Stomach (tissue), 9 donors: ENCODE data around the gene P2RY8. TPM values are rescaled to one million over a fixed set of nuclear protein-coding genes. Genes with fewer than 3 reads are reported as not detected.
"Not testable (repeated sequence)": the region's sequence is repeated elsewhere in the genome, so short reads cannot be mapped to it uniquely, and the experiment has no call there.

ENCODE experiments used
- DNase-seq, 2 donors: peaks; one replicate each; pipeline versions ENCODE4 v3.0.0 to v3.0.0-alpha.2; 2013 to 2019
- H3K27ac ChIP-seq, 5 donors: fragments of 200-600 bp in 4 of 5; sonication (generic) in 4 of 5; one replicate each; pipeline ENCODE4 v1.5.1; 2013 to 2019; ENCODE audit warnings: mild to moderate bottlenecking in 1 of 5, moderate library complexity in 1 of 5
- H3K27me3 ChIP-seq, 3 donors: fragments of 200-600 bp; sonication (generic); one replicate each; pipeline ENCODE4 v1.5.1; 2017 to 2019; ENCODE audit warnings: mixed run types in 1 of 3
- H3K36me3 ChIP-seq, 4 donors: fragments of 200-600 bp; sonication (generic); 1 replicate in 3 of 4; 2 replicates in 1 of 4; pipeline ENCODE4 v1.5.1; 2016 to 2019
- H3K4me1 ChIP-seq, 4 donors: fragments of 200-600 bp; sonication (generic); one replicate each; pipeline ENCODE4 v1.5.1; 2016 to 2019
- H3K4me3 ChIP-seq, 4 donors: fragments of 200-600 bp; sonication (generic) in 3 of 4; one replicate each; pipeline ENCODE4 v1.5.1; 2016 to 2019; ENCODE audit warnings: mild to moderate bottlenecking in 1 of 4
- H3K9me3 ChIP-seq, 4 donors: fragments of 200-600 bp; sonication (generic); one replicate each; pipeline ENCODE4 v1.5.1; 2016 to 2019
- CTCF ChIP-seq, 7 experiments: fragments of 450-650 bp in 4 of 7; fragments of 200-600 bp in 3 of 7; sonication (generic) in 3 of 7; IDR thresholded peaks; one replicate each; pipeline ENCODE4 v1.5.1; 2016 to 2019; ENCODE audit warnings: antibody characterized with exemption in 7 of 7, control low read depth in 2 of 7, mild to moderate bottlenecking in 1 of 7
- EP300 ChIP-seq: sonication (generic); formaldehyde crosslinking; IDR thresholded peaks from one replicate; pipeline ENCODE4 v1.6.1; 2017; ENCODE audit warnings: antibody characterized with exemption
- POLR2A ChIP-seq, 4 donors: fragments of 450-650 bp; IDR thresholded peaks; one replicate each; pipeline ENCODE4 v1.6.1; 2016; ENCODE audit warnings: antibody characterized with exemption in 4 of 4, control low read depth in 2 of 4, mild to moderate bottlenecking in 1 of 4, moderate library complexity in 1 of 4
- POLR2AphosphoS5 ChIP-seq, 3 donors: sonication (generic); formaldehyde crosslinking; IDR thresholded peaks; one replicate each; pipeline ENCODE4 v1.6.1; 2016; ENCODE audit warnings: antibody characterized with exemption in 3 of 3
- WGBS, 5 donors: extraction: QIAGEN DNeasy Blood & Tissue Kit in 3 of 5; methylation state at CpG; one replicate each; pipeline versions ENCODE4 v1.1.5 to v1.1.7; 2013 to 2018; 5-methylcytosine and 5-hydroxymethylcytosine counted together
- intact Hi-C: fragments of 100-400 bp; cut with DNase I; formaldehyde crosslinking; loops from one replicate; pipeline ENCODE4 v1.15.1; 2023; ENCODE audit warnings: low total_unique reads
- polyA plus RNA-seq, 3 donors: library from polyadenylated mRNA; stranded (reverse); fragments of 200-250 nt; gene quantifications; one replicate each; pipeline ENCODE4 v1.2.3, GENCODE V29; 2013
- total RNA-seq, 5 donors: library from RNA; depleted of rRNA; stranded (reverse); fragments of >200 nt; gene quantifications; one replicate each; pipeline versions ENCODE4 v1.1.0 to v1.2.3, GENCODE V29; 2014 to 2016
- donor health status: healthy with polysubstance abuse.
- donor health status: Bipolar disorder and iron deficiency.
- donor health status: healthy.

P2RY8 gene
- total and polyA plus RNA-seq, 8 donors: 0.31 to 3.3 (median 1.3) TPM; not detected in 2

GRCh38 chrX:1527457-1527856 lies 9.5 kb downstream of the P2RY8 start:
- TF ChIP-seq CTCF (IDR thresholded peaks at IDR 0.05) (no peak), POLR2AphosphoS5 (IDR thresholded peaks at IDR 0.05) (no peak), POLR2A (IDR thresholded peaks at IDR 0.05) (no peak), EP300 (no peak)
- Histone ChIP-seq H3K9me3 (no peaks in the 10 kb centered on the region), H3K27me3 (peaks cover 0 to 14% (median 0%) of the 10 kb centered on the region in 3 donors), H3K36me3 (no peaks in the 10 kb centered on the region), H3K4me3 (no peak overlapping the region), H3K4me1 (no peaks in the 10 kb centered on the region), H3K27ac (no peak overlapping the region)
- WGBS, 5 donors: 70 to 90% (median 78%) methylated on average over 1 of the region's 1 CpG
- intact Hi-C loops: no loop called here
- no peak for DNase-seq

DNA sequence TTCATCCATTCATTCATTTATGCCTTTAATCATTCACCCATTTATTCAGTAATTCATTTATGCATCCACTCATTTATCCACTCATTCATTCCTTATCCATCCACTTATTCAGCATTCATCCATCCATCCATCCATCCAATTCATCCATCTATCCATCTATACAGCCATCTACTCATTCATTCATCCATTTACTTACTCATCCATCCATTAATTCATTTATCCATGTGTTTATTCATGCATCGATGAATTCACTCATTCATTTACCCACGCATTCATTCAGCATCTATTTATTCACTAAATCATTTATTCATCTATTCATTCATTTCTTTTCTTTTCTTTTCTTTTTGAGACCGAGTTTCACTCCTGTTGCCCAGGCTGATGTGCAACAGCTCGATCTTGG lies 10.4 kb downstream of the P2RY8 start:
- TF ChIP-seq POLR2A (IDR thresholded peaks at IDR 0.05) (no peak), EP300 (no peak), POLR2AphosphoS5 (IDR thresholded peaks at IDR 0.05) (no peak), CTCF (IDR thresholded peaks at IDR 0.05) (no peak)
- Histone ChIP-seq H3K36me3 (no peaks in the 10 kb centered on the region), H3K4me3 (no peak overlapping the region), H3K9me3 (no peaks in the 10 kb centered on the region), H3K27ac (no peak overlapping the region), H3K27me3 (peaks cover 0 to 11% (median 0%) of the 10 kb centered on the region in 3 donors), H3K4me1 (no peaks in the 10 kb centered on the region)
- no peak for DNase-seq
- WGBS, 5 donors: 87 to 90% (median 90%) methylated on average over 4 of the region's 4 CpGs
- intact Hi-C loops: no loop called here

- H3K27ac ChIP-seq: no peak overlapping the region
- intact Hi-C loops: no loop called here
- no peaks in the 10 kb centered on the region for H3K36me3 ChIP-seq
- H3K27me3 ChIP-seq: peaks cover 0 to 5% (median 0%) of the 10 kb centered on the region in 3 donors
- no peak for DNase-seq
- WGBS, 5 donors: 82 to 90% (median 85%) methylated on average over 6 of the region's 6 CpGs
- TF ChIP-seq EP300: no peak
- TF ChIP-seq CTCF (IDR thresholded peaks at IDR 0.05): no peak
- TF ChIP-seq POLR2A (IDR thresholded peaks at IDR 0.05): no peak
- no peak for TF ChIP-seq POLR2AphosphoS5 (IDR thresholded peaks at IDR 0.05)
- no peaks in the 10 kb centered on the region for H3K4me1 ChIP-seq
- no peak overlapping the region for H3K4me3 ChIP-seq
- H3K9me3 ChIP-seq: peaks cover 0 to 3% (median 0%) of the 10 kb centered on the region in 4 donors
Measured at GRCh38 chrX:1525583-1526355, 11.2 kb downstream of the P2RY8 start.

- H3K9me3 ChIP-seq: peaks cover 0 to 11% (median 3%) of the 10 kb centered on the region in 4 donors
- DNase-seq: no peak
- no peak overlapping the region for H3K27ac ChIP-seq
- no peaks in the 10 kb centered on the region for H3K4me1 ChIP-seq
- WGBS, 5 donors: 64 to 86% (median 76%) methylated on average over 4 of the region's 4 CpGs
- intact Hi-C loops: no loop called here
- TF ChIP-seq CTCF (IDR thresholded peaks at IDR 0.05): no peak
- TF ChIP-seq EP300: no peak
- TF ChIP-seq POLR2A (IDR thresholded peaks at IDR 0.05): no peak
- no peak for TF ChIP-seq POLR2AphosphoS5 (IDR thresholded peaks at IDR 0.05)
- H3K36me3 ChIP-seq: no peaks in the 10 kb centered on the region
- H3K27me3 ChIP-seq: peaks cover 0 to 5% (median 0%) of the 10 kb centered on the region in 3 donors
- no peak overlapping the region for H3K4me3 ChIP-seq
Measured at GRCh38 chrX:1524874-1525582, 12.0 kb downstream of the P2RY8 start.

- DNase-seq, H3K27me3 ChIP-seq, H3K36me3 ChIP-seq, intact Hi-C loops, H3K4me1 ChIP-seq, H3K4me3 ChIP-seq, H3K27ac ChIP-seq: not testable (repeated sequence)
- 67 to 73% (median 71%) methylated on average over 4 of the region's 4 CpGs for WGBS, 5 donors
- H3K9me3 ChIP-seq: peaks cover 6 to 31% (median 15%) of the 10 kb centered on the region in 4 donors
Measured at GRCh38 chrX:1522905-1523304, 14.1 kb downstream of the P2RY8 start.
